ENCODE results near the gene PLCB4.
"Not testable (repeated sequence)": the region's sequence is repeated elsewhere in the genome, so short reads cannot be mapped to it uniquely, and the experiment has no call there.

The PLCB4 gene

DNA sequence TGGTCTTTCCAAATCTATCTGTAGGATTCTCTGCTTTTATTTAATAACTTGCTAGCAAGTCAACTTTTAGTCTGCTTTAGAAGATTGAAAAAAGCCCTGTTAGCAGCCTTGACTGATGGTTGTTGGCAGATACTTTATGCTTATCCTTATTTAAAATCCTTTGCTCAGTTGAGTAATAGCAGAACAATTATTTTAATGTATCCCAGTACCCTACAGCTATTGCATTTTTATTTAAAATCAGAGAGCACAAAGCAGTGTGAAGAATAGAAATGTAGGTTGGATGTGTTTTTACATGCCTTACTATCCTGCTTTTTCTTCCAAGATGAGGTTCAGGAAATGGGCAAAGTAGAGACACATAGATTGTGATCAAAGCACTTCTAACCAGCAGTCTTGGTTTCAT is 298.4 kb downstream of the PLCB4 start:
- no peak for DNase-seq (ENCODE audit: low read depth)

DNA sequence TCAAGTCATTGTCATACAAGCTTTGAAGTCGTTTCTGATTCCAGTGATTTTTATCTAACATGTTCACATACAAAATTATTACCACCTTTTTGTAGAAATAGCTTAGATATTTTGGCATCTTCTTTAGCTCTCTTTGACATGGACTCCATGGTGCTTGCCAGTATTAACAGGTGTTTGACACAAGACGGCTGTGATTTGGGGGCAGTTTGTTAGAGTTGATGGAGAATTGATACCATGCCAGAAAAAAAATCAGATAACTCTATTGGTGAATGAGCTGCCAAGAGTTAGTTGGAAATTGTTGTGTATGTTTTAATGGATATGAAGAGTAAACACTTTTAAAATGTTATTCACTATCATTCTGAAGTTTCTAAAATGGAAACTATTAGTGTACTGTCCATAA is 298.9 kb downstream of the PLCB4 start:
- DNase-seq (ENCODE audit: low read depth) = no peak

DNA sequence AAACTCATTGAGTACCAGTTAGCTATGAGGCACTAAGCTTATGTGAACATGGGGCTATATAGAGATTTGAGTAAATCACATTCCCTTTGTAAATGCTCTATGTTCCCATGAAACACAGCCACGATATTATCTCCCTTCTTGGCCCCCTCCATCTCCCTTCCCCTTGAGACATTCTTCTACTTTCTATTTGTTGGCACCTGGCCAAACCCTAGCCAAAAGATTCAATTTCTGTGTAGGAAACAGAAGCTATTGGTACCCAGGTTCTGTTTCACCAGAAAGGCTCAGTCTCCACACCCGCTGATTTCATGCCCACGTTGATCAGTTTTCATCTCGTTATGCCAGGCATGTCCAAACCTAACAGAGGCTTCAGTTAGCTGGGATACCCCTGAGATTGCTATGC is 300.0 kb downstream of the PLCB4 start:
- DNase-seq (ENCODE audit: low read depth) = no peak

DNA sequence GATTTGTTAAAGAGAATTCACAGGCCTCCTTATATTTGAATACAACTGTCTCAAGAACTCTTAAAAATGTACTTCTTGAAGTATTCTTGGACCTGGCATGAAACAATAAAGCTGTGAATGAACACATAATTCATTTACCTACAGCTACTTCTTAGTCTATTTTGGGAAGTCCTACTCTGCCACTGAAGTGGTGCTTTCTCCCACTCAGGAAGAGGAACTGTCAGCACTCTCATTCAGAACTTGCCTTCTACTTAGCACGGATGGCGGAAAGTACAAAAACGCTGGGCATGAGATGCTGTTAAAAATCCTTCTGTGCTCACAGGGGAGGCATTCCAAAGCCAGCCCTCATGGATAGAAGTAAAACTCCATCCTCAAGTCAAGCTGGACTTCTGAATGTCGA is 300.7 kb downstream of the PLCB4 start:
- DNase-seq (ENCODE audit: low read depth) = no peak

DNA sequence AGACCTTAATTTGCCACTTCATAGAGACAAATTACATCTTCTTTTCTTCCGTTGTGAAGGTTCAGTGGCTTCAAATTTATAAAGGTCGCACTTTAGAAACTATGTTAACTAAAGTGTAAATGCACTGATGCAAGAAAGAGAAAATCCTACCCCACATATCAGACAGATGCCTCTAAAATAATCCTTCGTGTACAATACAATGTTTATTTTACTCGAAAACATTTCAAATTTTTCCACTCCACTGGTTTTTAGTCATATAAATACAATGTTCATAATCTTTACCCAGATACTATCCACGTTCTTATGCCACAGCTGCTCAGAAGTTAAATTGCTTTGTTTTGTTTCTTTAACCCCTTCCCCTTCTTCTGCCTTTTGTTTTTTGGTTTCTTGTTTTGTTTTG is 305.2 kb downstream of the PLCB4 start:
- no peak for DNase-seq (ENCODE audit: low read depth)

DNA sequence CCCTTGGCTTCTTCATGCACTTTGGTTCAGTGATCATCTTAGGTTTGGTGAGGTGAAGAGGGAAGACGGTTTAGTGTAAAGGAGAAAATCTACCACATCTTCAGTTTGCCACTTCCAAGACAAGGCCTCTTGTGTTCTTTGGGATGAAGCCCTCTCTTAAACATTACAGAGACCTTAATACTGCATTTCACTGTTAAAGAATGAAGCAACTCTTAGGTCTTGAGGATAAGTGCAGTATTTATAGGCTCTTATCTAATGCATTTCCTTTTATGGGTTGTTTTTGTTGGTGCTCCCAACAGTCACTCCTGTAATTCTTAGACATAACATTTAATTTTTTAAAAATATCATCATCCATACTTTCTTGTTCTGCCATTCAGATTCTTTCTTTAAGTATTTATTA is 305.6 kb downstream of the PLCB4 start:
- no peak for DNase-seq (ENCODE audit: low read depth)

DNA sequence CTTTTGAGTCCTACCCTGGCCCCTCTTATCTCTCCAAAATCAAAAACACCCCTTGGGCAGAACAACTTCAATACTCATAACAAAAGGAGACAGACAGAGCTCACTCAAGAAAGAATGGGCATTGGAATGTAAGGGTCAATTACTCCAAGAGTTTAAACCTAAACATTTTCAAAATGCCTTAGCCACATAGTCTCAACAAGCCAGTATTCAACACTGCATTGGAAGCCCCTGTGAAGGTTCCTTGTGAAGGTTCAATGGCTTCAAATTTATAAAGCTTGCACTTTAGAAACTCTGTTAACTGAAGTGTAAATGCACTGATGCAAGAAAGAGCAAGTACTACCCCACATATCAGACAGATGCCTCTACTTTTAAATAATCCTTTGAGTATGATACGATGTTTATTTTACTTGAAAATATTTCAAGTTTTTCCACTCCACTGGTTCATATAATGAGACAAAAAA is 306.4 kb downstream of the PLCB4 start:
- no peak for DNase-seq (ENCODE audit: low read depth)

DNA sequence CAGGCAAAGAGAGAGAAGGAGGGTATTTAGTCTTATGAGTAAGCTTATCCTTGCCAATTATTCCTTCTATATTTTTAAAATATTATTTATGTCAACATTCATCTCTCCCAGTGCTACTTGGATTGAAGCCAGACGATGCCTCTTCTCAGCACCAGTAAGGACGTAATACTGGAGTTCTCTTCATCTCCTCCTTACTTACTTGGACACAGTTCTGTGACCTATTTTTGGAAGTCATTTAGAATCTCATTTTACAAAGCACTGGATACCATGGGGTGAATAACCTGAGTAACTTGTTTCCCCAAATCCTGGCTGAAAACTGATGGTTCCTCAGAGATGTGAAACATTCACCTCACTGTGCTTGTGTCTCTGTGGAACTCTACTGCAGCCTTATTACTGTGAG is 308.1 kb downstream of the PLCB4 start:
- no peak for DNase-seq (ENCODE audit: low read depth)

DNA sequence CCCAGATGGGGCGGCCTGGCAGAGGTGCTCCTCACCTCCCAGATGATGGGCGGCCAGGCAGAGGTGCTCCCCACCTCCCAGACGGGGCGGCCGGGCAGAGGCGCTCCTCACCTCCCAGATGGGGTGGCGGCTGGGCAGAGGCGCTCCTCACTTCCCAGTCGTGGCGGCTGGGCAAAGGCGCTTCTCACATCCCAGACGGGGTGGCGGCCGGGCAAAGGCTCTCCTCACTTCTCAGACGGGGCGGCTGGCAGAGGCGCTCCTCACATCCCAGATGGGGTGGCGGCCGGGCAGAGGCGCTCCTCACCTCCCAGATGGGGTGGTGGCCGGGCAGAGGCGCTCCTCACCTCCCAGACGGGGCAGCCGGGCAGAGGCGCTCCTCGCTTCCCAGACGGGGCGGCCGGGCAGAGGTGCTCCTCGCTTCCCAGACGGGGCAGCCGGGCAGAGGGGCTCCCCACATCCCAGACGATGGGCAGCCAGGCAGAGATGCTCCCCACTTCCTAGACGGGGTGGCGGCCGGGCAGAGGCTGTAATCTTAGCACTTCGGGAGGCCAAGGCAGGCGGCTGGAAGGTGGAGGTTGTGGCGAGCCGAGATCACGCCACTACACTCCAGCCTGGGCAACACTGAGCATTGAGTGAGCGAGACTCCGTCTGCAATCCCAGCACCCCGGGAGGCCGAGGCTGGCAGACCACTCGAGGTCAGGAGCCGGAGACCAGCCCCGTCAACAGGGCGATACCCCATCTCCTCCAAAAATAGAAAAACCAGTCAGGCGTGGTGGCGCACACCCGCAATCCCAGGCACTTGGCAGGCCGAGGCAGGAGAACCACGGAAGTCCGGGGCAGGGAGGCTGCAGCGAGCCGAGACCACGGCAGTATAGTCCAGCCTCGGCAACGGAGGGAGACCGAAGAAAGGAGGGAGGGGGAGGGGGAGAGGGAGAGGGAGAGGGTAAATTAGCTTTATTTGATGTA is 316.7 kb downstream of the PLCB4 start:
- not testable (repeated sequence) for DNase-seq (ENCODE audit: low read depth)

DNA sequence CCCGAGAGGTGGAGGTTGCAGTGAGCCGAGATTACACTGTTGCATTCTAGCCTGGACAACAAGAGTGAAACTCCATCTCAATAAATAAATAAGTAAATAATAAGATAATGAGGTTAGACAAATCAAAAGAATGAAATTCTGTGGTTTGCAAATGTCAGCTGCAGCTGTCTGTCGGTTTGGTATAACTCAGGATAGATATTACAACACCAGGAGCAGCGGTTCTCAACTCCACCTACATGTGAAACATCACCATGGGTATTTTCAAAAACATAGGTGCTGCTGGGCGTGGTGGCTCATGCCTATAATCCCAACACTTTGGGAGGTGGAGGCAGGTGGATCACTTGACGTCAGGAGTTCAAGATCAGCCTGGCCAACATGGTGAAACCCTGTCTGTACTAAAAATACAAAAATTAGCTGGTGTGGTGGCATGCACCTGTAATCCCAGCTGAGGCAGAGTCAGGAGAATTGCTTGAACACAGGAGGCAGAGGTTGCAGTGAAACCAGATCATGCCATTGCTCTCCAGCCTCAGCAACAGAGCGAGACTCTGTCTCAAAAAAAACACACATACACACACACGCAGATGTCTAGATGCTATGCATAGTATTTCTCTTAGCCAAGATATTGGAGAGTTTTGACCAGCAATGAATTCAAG is 319.4 kb downstream of the PLCB4 start:
- DNase-seq (ENCODE audit: low read depth) = no peak

DNA sequence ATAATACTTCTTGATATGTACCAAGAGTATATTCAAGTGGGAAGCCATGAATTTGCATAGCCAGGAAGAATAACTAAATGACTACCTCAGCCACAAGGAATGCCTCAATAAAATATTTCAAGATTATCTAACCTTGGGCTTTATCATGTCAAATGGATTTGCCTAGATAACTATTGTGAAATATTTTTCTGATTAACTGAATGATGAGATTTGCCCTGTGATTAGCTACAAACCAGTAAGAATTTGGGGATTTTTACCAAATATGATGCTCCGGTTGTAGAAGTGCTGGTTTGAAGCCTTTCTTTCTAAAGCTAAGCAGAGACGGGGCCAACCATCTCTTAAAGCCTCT is 319.9 kb downstream of the PLCB4 start:
- DNase-seq (ENCODE audit: low read depth) = no peak

DNA sequence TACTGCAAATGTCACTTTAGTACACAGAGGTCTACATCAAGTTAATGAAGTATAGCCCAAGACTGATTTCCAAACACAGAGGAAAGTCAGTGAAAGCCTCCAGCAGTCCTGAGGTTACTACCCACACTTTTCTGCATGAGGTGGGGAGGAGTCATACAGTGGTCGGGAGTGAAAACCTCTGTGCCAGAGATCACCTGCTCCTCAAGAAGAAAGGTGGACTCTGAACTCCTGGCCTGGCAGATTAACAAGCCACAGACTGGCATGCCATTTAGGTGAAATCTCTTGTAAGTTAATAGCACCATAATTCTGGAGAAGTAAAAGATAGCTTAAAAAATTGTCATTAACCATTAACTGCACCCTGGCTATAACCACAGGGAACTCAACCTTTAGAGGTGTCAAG is 320.5 kb downstream of the PLCB4 start:
- DNase-seq (ENCODE audit: low read depth) = no peak

DNA sequence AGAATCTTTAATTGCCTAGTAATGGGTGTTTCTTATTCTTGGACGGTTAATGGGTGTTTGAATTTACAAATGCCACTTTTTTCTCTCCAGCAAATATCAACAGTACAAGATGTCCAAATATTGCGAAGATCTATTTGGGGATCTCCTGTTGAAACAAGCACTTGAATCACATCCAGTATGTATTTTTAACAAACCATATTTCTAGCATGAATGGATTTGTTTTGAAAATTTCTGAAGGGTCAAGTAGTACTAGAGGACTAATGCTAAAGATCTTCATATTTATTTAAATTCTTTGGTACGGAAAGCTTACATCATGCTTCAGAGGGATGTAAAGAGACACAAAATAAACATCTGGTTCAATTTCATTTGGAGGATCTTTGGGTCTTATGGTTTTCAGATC is 321.6 kb downstream of the PLCB4 start:
- DNase-seq (ENCODE audit: low read depth) = no peak

DNA sequence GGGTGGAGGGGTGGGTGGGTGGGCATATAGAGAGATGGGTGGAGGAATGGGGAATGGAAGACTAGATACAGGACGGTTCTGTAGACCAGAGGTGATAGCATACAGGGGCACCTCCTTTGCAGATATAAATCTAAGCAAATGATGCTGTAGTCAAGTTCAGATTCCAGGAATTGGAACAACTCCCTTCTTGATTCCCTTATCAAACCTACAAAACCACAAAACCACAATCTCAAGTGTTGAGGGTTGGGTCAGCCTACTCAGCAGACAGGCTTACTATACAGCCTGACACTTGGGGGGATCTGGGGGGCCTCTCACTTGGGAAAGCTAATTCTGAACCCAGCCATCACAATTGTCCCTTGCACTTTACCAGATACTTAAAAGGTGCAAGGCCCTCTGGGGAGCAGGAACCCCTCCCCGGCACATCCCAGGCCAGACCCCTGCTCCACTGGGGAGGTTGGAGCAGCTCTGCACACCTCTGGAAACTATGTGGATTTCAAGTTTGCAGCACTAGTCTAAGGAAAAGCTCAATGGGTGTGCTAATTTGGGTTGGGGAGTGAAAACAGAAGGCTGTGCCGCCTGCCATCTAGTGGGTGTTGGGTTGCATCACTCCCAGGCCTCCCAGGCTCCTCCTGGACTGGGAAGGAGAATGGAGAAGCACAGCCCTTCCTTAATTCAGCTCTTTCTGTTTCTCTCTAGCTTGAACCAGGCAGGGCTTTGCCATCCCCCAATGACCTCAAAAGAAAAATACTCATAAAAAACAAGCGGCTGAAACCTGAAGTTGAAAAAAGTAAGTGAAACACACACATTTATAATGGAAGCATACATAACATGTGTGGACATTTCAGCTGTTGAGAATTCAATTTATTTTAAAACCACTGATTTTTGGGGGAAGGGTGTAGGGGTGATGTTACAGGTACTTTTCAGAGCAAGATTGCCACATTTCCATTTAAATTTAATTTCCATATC is 324.3 kb downstream of the PLCB4 start:
- no peak for DNase-seq (ENCODE audit: low read depth)

DNA sequence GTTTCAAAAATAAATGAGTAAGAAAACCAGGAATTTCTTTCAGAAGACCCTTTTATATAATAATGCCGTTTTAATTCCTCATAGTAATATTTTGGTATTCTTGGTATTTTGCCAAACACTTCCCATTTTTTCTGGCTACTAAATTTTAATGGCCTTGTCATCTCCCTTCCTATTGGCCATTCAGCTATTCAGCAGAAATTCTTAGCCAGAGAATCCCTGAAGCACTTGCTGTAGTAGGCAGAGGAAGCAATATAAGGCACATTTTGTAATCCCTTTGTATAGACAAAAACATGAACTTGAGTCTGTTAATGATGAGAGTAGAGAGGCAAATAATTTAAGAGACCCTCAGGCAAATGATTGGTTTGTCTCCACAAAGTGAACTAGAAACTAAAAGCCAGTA is 327.1 kb downstream of the PLCB4 start:
- DNase-seq (ENCODE audit: low read depth) = no peak

DNA sequence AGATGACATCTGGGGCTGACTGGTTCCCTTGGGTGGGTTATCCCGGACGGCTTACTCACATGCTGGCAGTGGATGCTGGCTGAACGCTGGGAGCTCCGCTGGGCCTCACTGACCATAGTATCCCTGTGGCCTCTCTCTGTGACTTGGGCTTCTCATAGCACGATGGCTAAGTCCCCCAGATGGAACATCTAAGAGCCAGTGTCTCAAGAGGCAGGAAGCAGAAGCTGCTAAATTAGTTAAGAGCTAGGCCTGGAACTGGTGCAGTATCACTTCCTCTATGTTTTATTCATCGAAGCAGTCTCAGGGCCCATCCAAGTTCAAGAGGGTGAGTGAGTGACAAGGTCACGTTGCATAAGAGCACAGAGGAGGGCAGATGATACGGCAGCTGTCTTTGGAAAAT is 329.0 kb downstream of the PLCB4 start:
- no peak for DNase-seq (ENCODE audit: low read depth)

DNA sequence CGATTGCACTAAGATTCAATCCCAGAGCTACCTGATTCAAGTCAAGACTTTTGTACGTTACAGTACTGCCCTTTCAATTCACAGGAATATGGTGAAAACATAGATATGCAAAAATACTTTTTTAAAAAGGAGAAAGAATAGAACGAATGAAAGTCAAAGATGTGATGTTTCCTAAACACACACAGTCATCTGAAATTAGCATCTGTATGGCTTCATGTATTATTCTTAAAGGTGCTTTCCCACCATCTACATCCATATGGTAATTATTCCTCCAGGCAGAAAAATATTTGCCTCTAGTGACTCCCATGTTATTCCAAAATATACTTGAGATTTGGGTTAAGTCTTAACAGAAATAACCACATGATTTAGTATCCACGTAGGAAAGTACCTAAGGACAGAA is 330.0 kb downstream of the PLCB4 start:
- DNase-seq (ENCODE audit: low read depth) = no peak

DNA sequence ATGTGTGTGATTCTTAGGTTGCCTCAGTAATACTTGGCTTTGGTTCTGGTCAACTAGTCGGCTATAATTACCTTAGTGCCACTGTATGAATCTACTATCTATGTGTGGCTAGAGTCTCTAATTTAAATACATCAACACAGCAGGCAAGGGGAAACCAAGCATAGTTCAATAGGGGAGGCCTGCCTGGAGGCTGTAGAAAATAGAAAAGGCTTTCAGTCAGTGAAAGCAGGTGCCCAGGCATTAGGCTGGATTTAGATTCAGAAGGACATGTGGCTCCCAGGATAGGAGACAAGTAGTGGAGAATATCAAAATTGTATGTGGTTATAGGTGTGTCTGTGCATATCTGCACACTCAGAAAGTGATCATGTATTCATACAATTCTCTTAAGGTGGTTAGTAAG is 330.4 kb downstream of the PLCB4 start:
- DNase-seq (ENCODE audit: low read depth) = no peak

DNA sequence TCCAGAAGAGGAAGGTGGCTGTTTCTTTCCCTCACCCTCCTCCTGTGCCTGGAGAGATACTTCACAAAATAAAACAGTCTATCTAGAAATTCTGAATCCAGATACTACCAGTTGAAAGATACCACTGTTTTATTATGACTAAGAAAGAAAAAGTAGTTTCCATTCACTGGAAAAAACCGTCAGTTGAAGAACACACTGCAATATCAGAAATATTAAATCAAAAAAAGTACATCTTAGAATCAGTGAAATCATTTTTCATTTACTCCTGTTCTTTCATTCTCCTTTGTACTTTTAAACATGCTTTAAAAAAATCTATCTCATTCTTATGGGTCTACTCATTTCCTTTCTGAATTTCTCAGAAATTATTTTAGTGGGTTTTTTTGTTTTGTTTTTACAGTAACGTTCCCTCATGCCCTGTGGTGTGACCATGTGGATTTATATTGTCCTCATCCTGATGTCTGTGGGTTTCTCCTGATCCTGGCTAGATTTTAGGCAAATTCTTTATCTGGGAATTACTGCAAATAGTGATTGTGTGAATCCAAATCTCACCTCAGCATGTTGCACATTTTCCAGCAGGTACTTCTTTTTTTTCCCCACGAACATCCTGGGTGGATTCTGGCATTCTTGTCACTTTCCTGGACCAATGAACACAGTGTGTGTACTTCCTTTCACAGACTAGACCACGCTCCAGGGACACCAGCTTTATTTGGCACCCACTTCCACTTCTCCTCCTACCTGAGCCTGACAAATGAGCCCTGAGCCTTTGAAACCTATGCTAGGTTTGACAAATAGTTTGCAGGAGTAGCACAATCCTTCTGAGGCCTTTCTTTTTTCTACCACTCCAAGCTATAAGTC is 331.5 kb downstream of the PLCB4 start:
- no peak for DNase-seq (ENCODE audit: low read depth)

DNA sequence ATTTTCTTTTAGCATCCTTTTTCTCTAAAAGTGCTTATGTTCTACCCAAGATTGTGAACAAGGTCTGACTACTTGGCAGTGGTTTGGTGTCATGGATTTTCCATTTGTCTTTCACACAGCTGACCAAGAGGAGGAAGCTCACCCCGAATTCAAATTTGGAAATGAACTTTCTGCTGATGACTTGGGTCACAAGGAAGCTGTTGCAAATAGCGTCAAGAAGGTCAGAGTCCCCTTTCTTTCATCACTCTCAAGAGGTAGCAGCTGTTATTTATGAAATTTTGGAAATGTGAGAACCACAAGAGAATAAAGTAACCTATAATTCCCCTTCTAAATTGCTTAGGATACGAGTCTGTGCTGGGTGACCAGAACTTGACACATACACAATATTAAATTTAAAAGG is 332.5 kb downstream of the PLCB4 start:
- no peak for DNase-seq (ENCODE audit: low read depth)

DNA sequence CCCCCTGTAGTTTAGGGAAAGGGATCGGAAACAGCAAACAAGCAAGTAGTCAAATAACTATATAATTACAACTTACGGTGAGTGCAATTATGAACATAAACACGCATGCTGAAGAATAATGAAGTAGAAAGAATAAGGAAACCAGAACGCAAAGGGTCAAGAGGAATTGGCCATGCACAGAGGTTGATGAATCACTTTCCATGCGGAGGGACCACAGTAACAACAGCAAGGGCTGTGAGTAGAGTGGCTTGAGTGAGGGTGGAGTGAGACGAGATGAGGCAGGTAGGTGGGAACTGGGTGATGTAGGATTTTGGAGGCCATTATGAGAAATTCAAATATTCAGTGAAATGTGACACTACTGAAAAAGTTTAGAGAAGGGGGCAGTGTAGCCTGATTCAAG is 333.3 kb downstream of the PLCB4 start:
- DNase-seq (ENCODE audit: low read depth) = no peak

DNA sequence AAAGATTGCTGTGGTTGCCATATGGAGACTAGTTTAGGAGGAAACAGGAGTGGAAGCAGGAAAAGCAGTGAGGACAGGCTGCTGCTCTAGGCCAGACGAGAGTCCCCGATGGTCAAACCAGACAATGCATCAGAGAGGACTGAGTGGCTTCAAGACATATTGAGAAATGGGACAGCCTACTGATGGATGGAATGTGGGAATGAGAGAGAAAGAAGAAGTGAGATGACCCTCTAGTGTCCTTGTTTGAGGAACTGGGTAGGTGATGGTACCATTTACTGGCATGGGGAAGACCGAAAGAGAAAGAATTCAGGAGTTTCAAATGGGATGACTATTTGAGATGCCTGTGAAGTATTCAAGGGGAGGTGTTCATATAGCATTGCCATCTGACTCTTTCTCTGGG is 333.7 kb downstream of the PLCB4 start:
- no peak for DNase-seq (ENCODE audit: low read depth)
